ENCODE results near the gene MAGI3. TPM values are rescaled to one million over a fixed set of nuclear protein-coding genes. Genes with fewer than 3 reads are reported as not detected.

The MAGI3 gene
- total and polyA plus RNA-seq, 4 donors: 3.0 to 28.8 (median 7.5) TPM

DNA sequence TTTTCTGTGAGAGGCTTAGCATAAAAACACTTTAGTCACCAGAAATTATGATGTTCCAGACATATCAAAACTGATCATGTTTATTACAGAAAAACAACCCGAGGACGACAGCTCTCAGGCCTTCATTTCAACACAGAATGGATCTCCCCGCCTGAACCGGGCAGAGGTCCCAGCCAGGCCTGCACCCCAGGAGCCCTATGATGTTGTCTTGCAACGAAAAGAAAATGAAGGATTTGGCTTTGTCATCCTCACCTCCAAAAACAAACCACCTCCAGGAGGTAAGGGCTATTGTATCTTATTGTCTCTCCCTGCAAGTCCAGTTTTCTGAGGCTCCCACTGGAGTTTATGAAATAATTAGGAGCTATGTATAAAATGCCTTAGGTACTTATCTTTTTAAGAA, 263.4 kb downstream of the MAGI3 start:
- H3K27ac ChIP-seq (ENCODE audit: low read depth in 1 of 2, low read length in 2 of 2): no peak overlapping the region
- H3K9ac ChIP-seq (ENCODE audit: low read depth in 1 of 2, low read length in 2 of 2): no peak overlapping the region
- TF ChIP-seq EGR1 (IDR thresholded peaks at IDR 0.05; ENCODE audit: low read depth in 2 of 2) (no peak), TAF1 (conservative IDR thresholded peaks at IDR 0.05) (no peak), FOXA2 (IDR thresholded peaks at IDR 0.05) (no peak), FOXA1 (IDR thresholded peaks at IDR 0.05) (no peak)
- TF ChIP-seq, protein P1, sequence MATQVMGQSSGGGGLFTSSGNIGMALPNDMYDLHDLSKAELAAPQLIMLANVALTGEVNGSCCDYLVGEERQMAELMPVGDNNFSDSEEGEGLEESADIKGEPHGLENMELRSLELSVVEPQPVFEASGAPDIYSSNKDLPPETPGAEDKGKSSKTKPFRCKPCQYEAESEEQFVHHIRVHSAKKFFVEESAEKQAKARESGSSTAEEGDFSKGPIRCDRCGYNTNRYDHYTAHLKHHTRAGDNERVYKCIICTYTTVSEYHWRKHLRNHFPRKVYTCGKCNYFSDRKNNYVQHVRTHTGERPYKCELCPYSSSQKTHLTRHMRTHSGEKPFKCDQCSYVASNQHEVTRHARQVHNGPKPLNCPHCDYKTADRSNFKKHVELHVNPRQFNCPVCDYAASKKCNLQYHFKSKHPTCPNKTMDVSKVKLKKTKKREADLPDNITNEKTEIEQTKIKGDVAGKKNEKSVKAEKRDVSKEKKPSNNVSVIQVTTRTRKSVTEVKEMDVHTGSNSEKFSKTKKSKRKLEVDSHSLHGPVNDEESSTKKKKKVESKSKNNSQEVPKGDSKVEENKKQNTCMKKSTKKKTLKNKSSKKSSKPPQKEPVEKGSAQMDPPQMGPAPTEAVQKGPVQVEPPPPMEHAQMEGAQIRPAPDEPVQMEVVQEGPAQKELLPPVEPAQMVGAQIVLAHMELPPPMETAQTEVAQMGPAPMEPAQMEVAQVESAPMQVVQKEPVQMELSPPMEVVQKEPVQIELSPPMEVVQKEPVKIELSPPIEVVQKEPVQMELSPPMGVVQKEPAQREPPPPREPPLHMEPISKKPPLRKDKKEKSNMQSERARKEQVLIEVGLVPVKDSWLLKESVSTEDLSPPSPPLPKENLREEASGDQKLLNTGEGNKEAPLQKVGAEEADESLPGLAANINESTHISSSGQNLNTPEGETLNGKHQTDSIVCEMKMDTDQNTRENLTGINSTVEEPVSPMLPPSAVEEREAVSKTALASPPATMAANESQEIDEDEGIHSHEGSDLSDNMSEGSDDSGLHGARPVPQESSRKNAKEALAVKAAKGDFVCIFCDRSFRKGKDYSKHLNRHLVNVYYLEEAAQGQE (IDR thresholded peaks at IDR 0.05): no peak
- WGBS: 95% methylated on average over 5 of the region's 5 CpGs
- no peaks in the 10 kb centered on the region for H3K9me3 ChIP-seq (ENCODE audit: control insufficient read depth in 4 of 4, low read length in 3 of 4)
- H3K4me3 ChIP-seq (ENCODE audit: low read depth in 1 of 3, low read length in 3 of 3): no peak overlapping the region
- H3K4me1 ChIP-seq (ENCODE audit: control insufficient read depth in 4 of 4, insufficient read depth in 4 of 4, low read length in 3 of 4): no peaks in the 10 kb centered on the region
- no peaks in the 10 kb centered on the region for H3K27me3 ChIP-seq (ENCODE audit: control insufficient read depth in 4 of 4, insufficient read depth in 4 of 4, low read length in 3 of 4)
- H3K36me3 ChIP-seq (ENCODE audit: control insufficient read depth in 4 of 4, insufficient read depth in 3 of 4, low read depth in 1 of 4, low read length in 3 of 4): peaks cover 0 to 15% (median 3%) of the 10 kb centered on the region in 4 donors
- no peak for DNase-seq (ENCODE audit: low spot score)

DNA sequence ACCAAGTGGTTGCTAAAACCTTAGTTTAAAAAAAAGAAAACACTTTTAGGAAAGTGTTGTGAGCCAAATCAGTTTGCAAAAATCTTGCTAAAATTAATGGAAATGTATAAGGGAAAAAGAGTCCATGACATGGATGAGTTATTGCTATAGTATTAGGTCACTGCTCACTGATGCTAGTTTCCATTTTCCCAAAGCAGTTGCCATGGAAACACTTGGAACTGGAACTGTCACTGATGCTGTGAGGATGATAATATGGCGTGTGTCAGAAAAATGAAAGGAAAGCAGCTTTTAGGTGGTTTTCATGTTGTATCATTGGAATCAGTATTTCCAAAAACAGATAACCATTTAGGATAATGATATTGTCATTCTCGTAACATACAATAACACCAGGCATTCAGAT, 264.6 kb downstream of the MAGI3 start:
- Histone ChIP-seq H3K36me3 (ENCODE audit: control insufficient read depth in 4 of 4, insufficient read depth in 3 of 4, low read depth in 1 of 4, low read length in 3 of 4) (peaks cover 0 to 16% (median 5%) of the 10 kb centered on the region in 4 donors), H3K9ac (ENCODE audit: low read depth in 1 of 2, low read length in 2 of 2) (no peak overlapping the region), H3K9me3 (ENCODE audit: control insufficient read depth in 4 of 4, low read length in 3 of 4) (no peaks in the 10 kb centered on the region), H3K27ac (ENCODE audit: low read depth in 1 of 2, low read length in 2 of 2) (no peak overlapping the region), H3K27me3 (ENCODE audit: control insufficient read depth in 4 of 4, insufficient read depth in 4 of 4, low read length in 3 of 4) (no peaks in the 10 kb centered on the region), H3K4me3 (ENCODE audit: low read depth in 1 of 3, low read length in 3 of 3) (no peak overlapping the region), H3K4me1 (ENCODE audit: control insufficient read depth in 4 of 4, insufficient read depth in 4 of 4, low read length in 3 of 4) (no peaks in the 10 kb centered on the region)
- WGBS: 97% methylated on average over 2 of the region's 2 CpGs
- TF ChIP-seq SP1 (IDR thresholded peaks at IDR 0.05): no peak
- TF ChIP-seq, protein P2, sequence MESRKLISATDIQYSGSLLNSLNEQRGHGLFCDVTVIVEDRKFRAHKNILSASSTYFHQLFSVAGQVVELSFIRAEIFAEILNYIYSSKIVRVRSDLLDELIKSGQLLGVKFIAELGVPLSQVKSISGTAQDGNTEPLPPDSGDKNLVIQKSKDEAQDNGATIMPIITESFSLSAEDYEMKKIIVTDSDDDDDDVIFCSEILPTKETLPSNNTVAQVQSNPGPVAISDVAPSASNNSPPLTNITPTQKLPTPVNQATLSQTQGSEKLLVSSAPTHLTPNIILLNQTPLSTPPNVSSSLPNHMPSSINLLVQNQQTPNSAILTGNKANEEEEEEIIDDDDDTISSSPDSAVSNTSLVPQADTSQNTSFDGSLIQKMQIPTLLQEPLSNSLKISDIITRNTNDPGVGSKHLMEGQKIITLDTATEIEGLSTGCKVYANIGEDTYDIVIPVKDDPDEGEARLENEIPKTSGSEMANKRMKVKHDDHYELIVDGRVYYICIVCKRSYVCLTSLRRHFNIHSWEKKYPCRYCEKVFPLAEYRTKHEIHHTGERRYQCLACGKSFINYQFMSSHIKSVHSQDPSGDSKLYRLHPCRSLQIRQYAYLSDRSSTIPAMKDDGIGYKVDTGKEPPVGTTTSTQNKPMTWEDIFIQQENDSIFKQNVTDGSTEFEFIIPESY (IDR thresholded peaks at IDR 0.05): no peak
- TF ChIP-seq GABPA (IDR thresholded peaks at IDR 0.05 in 1 of 2, conservative IDR thresholded peaks at IDR 0.05 in 1 of 2): no peak
- TF ChIP-seq, protein P3, sequence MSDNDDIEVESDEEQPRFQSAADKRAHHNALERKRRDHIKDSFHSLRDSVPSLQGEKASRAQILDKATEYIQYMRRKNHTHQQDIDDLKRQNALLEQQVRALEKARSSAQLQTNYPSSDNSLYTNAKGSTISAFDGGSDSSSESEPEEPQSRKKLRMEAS (IDR thresholded peaks at IDR 0.05): no peak
- TF ChIP-seq HNF4A (conservative IDR thresholded peaks at IDR 0.05): no peak
- no peak for DNase-seq (ENCODE audit: low spot score)

DNA sequence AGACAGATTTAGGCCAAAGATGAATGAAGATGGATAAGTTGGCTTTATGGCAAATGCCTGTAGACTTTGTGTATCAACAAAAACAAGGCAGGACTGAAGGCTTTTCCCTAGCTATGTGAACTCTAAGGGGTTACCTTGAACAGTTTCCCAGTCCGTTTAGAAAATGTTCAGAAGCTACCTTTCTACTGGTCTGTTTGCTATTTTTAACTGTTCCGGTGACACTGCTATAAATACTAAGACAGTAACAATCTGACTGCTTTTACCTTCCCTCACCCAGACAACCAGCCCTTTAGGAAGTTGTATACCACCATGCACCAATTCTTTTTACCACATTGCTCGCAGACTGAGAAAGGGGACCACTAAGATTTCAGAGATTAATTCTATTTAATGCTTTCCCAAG, 266.8 kb downstream of the MAGI3 start:
- 91% methylated on average over 3 of the region's 3 CpGs for WGBS

More for the DNA sequence above, 266.8 kb downstream of the MAGI3 start:
- H3K27me3 ChIP-seq (ENCODE audit: control insufficient read depth in 4 of 4, insufficient read depth in 4 of 4, low read length in 3 of 4): no peaks in the 10 kb centered on the region
- H3K27ac ChIP-seq (ENCODE audit: low read depth in 1 of 2, low read length in 2 of 2): no peak overlapping the region
- no peaks in the 10 kb centered on the region for H3K4me1 ChIP-seq (ENCODE audit: control insufficient read depth in 4 of 4, insufficient read depth in 4 of 4, low read length in 3 of 4)
- no peak overlapping the region for H3K9ac ChIP-seq (ENCODE audit: low read depth in 1 of 2, low read length in 2 of 2)
- no peaks in the 10 kb centered on the region for H3K9me3 ChIP-seq (ENCODE audit: control insufficient read depth in 4 of 4, low read length in 3 of 4)
- H3K36me3 ChIP-seq (ENCODE audit: control insufficient read depth in 4 of 4, insufficient read depth in 3 of 4, low read depth in 1 of 4, low read length in 3 of 4): peaks cover 0 to 16% (median 5%) of the 10 kb centered on the region in 4 donors
- H3K4me3 ChIP-seq (ENCODE audit: low read depth in 1 of 3, low read length in 3 of 3): no peak overlapping the region
- TF ChIP-seq FOXA2 (IDR thresholded peaks at IDR 0.05) (no peak), EGR1 (IDR thresholded peaks at IDR 0.05; ENCODE audit: low read depth in 2 of 2) (no peak), HNF4G (IDR thresholded peaks at IDR 0.05) (no peak), NR2F2 (IDR thresholded peaks at IDR 0.05) (no peak), SP1 (IDR thresholded peaks at IDR 0.05) (no peak), RAD21 (IDR thresholded peaks at IDR 0.05) (no peak), RXRA (IDR thresholded peaks at IDR 0.05) (no peak), FOXA1 (IDR thresholded peaks at IDR 0.05) (no peak), HNF4A (conservative IDR thresholded peaks at IDR 0.05) (no peak), TAF1 (conservative IDR thresholded peaks at IDR 0.05) (no peak)
- TF ChIP-seq, protein P3 (IDR thresholded peaks at IDR 0.05): no peak
- TF ChIP-seq, protein P1 (IDR thresholded peaks at IDR 0.05): no peak
- TF ChIP-seq, protein P2 (IDR thresholded peaks at IDR 0.05): no peak
- DNase-seq (ENCODE audit: low spot score): no peak

Measured in liver (tissue), 9 donors.